CD4-positive, alpha-beta T cell treated with Interleukin-2 at 100 ng/mL for 4 hours (primary cell): ENCODE results near the gene CST3.
"Not testable (repeated sequence)": the region's sequence is repeated elsewhere in the genome, so short reads cannot be mapped to it uniquely, and the experiment has no call there.

Experiments used
- DNase-seq: peaks from one replicate; pipeline ENCODE4 v3.0.0-alpha.2; 2020; ENCODE audit warnings: low spot score

CST3 gene

DNA sequence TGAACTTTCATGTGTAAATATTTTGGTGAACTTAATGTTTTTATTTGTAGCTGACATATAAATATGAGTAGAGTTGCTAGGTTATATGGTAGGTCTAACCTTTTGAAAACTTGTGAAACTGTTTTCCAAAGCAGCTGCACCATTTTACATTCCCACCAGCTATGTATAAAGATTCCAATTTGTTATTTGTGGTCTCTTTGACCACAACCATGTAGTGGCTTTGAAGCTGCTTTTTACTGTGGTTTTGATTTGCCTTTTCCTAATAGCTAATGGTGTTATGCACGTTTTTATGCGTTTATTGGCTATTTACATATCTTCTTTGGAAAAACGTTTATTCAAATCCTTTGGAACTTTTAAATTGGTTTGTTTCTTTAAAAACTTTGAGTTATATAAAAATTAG, 10.3 kb downstream of the CST3 start:
- DNase-seq = no peak

DNA sequence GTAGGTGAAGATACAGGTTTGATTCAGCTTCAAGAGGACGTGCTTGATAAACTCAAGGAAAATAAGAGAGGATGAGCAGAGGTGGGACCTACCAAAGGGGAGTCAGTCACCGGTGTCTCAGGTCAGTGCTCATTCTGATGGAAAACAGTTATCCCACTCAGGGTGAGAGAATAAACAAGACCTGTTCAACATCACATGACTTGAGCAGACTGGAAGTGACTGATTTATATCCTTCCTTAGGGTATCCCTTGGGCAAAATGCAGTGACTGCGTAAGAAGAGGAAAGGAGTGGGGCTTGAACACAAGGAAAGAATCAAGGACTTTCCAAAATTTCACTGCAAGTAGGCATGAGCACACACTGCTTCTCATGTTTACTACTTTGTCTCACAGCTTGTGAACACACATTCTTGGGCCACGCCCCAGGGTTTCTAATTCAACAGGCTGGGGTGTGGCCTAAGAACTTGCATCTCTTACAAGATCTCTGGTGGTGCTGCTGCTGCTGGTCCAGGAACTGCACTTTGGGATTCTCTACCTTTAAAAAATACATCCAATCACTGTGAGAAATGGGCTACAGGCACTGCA, 11.6 kb downstream of the CST3 start:
- DNase-seq = no peak

DNA sequence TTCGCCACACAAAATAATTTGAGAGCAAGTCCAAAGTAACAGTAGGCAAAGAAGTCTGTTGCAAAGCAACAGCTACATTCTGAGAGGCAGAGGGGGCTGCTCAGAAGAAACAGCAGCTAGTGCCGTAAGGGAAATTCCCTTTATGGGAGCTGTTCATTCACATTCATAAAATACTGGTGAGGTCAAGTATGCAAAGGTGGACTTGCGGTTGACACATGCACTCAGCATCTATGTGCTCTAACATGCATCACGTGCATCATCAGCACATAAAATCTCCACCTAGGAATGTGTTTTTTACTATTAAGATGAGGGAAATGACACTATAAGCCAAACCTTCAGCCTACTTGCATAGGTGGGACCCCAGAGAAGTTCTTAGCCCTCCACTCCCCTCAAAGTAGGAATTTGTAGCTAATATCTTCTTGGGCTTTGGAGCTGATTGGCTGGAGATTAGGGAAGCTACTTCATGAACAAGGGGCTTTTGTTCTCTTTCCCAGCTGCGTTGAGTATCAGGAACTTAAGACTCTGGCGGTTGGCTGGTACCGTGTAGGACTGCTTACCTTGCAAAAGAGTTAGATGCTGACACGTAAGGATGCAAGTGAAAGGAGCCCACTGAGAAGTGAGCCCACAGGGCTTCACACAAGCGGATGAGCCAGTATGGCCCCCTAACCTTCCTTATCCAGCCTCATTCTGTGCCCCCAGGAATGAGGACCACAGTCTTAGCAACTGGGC, 12.4 kb downstream of the CST3 start:
- DNase-seq = no peak

DNA sequence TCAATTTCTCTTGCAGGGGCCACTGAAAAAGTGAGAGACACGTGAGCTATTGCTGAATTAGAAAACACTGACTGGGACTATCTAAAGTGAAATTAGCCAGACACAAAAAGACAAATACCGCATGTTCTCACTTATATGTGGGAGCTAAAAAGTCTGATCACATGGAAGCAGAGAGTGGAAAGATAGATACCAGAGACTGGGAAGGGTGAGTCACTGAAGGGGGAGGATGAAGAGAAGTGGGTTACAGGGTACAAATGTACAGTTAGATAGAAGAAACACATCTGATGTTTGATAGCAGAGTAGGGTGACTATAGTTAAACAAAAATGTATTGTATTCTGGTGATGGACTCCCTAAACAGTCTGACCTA, 13.4 kb downstream of the CST3 start:
- DNase-seq = no peak

DNA sequence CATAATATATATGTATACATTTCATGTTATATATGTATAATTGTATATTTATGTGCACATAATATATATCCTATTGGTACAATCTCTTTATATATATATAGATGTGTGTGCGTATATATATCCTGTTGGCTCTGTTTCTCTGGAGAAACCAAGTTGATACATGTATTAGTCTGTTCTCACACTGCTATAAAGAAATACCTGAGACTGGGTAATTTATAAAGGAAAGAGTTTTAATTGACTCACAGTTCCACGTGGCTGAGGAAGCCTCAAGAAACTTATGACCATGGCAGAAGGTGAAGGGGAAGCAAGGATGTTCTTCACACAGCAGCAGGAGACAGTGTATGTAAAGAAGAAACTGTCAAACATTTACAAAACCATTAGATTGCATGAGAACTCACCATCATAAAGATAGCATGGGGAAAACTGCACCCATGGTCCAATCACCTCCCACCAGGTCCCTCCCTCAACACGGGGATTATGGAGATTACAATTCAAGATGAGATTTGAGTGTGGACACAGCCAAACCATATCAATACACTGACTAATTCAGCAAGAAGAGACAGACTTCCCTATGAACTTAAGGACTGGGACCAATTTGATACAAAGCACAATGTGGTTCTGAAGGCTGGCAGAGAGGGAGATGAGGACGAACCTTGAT, 14.0 kb downstream of the CST3 start:
- DNase-seq = no peak

DNA sequence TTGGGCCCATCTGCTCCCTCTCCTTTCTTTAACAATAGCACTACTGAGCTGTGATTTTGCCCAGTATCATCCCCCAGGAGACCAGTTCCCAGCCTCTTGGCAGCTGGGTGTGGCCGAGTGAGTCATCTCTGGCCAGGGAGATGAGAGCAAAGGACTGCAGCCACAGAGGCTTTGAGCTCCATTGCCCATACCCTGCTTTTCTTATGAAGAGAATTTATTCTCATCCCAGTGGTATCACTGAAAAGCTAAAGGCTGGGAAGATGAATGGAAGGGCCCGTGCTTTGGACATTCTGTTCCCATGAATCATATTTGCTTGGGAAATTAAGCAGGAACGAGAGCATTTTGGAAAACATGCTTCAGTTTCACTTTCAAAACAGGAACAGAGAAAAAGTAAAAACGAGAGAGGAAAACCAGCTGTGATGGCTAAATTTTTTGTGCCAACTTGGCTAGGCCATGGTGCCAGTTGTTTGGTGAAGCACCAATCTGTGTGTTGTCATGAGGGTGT, 14.9 kb downstream of the CST3 start:
- DNase-seq = no peak

DNA sequence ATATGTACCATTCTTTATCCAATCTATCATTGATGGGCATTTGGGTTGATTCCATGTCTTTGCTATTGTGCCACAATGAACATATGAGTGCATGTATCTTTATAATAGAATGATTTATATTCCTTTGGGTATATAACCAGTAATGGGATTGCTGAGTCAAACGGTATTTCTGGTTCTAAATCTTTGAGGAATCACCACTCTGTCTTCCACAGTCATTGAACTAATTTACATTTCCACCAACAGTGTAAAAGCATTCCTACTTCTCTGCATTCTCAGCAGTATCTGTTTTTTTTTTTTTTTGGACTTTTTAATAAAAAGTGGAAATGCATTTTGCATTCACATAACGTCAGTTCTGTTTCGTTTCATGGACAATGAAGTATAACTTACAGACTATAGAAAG, 15.4 kb downstream of the CST3 start:
- DNase-seq = not testable (repeated sequence)

DNA sequence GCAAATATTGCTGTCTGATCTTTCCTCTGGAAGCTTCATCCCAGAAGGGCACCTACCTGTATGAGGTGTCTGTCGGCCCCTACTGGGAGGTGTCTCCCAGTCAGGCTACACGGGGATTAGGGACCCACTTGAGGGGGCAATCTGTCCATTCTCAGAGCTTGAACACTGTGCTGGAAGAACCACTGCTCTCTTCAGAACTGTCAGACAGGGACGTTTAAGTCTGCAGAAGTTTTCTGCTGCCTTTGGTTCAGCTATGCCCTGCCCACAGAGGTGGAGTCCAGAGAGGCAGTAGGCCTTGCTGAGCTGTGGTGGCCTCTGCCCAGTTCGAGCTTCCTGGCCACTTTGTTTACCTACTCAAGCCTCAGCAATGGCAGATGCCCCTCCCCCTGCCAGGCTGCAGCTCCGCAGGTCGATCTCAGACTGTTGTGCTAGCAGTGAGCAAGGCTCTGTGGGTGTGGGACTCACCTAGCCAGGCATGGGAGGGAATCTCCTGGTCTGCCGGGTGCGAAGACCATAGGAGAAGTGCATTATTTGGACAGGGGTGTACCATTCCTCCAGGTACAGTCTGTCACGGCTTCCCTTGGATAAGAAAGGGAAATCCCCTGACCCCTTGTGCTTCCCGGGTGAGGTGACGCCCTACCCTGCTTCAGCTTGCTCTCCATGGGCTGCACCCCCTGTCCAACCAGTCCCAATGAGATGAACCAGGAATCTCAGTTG, 16.9 kb downstream of the CST3 start:
- not testable (repeated sequence) for DNase-seq

DNA sequence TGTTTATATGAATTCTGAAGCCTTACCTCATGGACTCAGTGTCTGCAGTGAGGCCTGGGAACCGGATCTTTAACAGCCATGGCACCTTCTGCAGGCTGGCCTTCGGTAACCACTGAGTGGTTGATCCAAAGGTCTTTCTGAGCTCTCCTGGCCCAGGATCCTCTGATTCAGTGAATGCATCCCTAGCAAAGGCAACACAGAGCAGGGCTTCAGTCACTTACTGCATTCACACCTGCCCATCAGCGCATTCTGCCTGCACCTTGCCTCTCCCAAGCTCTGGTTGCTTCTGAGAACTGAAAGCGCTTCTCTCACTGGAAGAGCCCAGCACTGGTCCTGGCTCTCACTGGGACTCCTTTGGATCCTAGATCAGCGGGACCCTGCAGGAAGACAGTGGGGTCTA, 23.6 kb downstream of the CST3 start:
- DNase-seq = no peak

DNA sequence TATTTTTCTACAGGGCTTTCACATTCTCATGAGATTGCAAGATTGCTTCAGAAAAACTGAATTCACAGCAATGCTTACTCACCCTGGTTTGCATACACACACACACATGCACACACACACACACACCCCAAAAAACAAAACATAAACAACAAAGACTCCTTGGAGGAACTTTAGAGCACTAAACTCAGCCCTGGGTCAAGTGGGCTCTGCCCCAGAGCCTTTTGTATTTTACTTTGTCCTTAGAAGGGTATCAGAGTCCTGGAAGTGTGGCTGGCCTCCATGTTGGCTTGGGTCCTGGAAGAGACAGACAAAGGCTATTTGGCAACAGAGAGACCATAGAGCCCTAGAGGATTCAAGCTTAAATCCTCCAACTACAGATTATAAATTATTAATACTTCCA, 24.1 kb downstream of the CST3 start:
- no peak for DNase-seq

DNA sequence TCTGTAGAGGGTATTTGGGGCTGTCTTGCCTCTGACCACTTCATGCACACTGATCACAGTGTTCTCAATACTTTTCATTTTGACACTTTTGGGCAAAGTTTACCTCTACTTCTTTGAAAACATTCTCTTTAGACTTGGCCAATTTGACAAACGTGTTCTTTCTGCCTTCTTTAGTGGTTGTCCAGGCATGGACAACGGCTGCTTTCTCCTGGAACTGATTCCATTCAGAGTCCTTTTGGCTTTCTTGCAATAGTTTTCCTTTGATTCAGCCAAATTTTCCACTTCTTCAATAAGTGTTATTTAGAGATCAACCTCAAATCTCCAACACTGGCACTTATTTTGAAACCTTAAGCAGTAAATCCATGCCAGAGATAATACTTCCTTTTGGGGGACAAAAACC, 25.4 kb downstream of the CST3 start:
- no peak for DNase-seq

DNA sequence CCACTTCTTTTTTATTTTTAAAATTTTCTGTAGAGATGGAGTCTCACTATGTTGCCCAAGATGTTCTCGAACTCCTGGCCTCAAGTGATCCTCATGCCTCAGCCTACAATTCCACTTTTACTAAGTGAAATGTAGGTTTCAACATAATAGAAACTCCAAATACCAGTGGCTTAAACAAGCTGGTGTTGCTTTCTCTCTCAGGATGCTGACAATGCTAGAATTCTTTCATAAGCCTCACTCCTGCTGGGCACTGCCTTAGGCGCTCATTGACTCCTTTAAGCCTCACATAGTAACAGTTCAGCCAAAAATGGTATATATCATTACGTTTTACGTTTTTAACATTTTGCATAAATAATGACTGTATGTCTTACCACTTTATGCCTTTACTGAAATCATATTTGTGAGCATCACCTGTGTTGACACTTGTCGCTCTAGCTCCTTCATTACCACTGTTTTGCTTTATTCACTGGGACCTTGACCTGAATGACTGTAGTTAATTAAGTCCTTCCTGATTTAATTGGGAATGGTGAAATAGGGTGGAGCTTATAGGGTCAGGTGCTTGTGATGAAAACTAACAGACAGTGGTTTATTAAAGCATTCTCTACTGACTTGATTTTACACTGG, 28.2 kb downstream of the CST3 start:
- no peak for DNase-seq

DNA sequence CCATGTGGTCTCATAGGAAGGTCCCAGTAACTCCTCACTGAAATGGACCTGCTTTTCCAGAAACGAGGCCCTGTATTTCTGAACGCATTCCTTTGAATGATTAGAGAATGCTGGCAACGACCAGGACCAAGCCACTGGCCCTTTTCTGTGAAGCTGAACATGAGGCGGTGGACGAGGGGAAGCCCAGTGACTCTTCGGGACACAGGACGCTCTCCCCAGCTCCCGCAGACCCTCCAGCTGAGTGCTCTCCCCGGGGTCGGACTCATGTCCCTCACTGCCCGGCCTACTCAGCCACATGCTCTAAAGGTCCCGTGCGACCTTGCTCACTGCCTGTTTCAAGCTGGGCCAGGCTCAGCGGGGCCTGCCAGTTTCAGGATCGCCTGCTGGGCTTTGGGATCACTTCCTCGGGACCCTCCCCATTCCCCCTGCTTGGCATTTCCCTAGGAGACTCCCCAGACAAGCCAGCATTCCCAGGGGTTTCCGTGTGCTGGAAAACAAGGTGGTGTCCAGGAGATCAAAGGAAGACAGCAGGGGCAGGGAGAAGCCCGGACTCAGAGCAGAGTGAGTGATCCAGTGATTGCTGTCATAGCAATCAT, 29.4 kb downstream of the CST3 start:
- DNase-seq = no peak

DNA sequence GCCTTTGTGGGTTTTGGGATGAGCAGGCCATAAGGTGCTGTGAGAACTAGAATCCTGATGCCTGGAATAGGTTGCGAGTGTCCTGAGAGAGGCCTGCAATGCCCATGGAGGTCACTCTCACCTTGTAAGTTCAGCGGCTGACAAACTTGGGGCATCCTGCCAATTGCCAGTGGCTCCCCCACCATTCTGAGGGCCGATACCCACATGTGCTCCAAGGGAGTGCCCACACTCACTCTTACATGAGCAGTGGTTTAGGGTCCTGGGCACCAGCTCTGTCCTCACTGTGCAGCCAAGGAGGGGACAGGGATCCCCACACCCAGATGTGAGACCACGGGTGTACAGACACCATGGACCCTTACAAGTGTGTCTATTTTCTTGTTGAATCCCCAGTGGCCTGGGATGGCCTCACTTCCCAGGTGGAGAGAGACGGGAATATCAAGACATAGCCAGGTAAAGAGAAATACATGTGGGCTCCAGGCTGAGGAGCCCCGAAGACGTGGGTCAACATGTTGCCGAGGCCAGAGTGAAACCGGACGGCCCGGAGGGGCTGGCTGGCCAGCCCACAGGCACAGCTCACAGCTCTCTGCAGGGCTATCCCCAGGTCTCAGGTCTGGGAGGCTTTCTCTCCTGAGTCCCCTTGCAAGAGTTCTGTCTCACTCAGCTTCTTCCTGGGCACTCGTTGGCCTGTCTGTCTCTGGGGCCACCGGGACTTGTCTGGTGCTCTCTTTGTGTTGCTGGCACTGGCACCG, 30.1 kb downstream of the CST3 start:
- DNase-seq = no peak

DNA sequence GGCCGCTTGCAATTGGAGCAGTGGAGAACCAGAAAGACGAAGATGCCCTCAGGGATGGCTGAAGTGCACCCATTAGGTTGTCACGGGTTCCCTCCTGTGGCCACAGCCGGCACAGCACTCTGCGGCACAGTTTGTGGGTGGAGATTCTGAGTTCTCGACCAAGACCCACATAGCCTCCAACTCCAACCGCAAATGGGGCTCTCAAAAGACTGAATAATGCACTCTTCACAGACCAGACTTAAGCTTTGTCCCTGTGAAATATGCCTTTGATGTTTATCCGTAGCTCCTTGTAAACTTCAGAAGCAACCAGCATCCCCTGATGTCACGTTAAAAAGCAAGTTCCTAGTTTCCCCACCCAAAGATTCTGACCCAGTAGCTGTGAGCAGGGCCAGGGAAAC, 31.1 kb downstream of the CST3 start:
- peak; percentile 66 for DNase-seq

DNA sequence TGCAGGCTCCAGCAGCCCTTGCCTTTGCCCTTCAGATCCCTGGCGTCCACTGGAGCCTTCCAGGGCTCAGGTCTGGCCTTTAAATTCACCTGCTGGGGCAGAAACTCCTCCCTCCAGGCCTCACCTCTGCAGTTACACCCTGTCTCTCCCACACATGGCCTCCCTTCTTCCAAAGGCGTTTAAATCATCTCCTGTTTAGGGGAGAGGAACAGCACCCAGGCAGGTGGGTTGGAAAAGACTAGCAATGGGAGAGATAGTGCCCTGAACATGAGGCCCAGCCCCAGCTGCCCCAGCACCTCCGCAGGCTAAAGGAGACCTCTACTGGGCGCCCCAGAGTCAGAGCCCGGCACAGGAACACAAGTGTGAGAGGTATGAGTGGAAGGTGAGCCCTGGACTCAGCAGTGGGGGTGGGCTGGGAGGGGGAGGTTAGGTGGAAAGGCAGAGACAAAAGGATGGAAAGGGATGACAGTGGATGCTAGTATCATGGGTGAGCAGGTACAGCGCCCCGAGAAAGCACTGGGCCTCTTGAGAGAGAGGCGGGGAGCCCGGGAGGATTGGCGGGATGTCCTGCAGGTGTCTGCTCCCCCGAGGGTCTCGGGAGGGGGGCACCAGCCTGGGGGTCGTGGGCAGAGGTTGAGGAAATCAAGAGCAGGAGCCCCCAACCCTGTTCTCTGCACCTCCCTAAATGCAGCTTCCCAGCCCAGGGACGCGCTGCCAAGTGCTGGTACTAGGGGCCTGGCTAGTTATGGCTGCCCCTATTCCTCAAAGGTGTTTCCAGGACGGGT, 31.7 kb downstream of the CST3 start, which contains the start of gene CST9:
Gene CST9, minus strand, starts transcription at position 51 of the 785 bp plus-strand sequence. CDS start 53 bp downstream, outside the sequence.
- no peak for DNase-seq

DNA sequence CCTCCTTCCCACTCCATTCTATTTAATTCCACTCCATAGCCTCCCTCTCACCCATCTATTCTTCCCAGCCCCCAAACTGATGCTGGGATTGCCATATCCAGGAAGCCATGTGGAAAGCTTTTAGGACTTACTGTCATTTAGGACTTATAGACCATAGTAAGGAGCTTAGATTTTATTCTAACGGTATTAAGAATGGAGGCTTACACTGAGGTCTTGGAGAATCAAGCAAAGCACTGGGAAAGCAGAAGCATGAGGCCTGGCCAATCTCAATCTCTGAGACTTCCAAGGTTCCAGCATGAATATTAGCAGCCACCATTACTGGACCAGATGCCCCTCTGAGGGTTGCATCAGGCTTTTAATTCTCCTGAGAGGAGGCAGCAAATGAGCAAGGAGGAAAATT, 33.4 kb downstream of the CST3 start:
- DNase-seq = no peak

DNA sequence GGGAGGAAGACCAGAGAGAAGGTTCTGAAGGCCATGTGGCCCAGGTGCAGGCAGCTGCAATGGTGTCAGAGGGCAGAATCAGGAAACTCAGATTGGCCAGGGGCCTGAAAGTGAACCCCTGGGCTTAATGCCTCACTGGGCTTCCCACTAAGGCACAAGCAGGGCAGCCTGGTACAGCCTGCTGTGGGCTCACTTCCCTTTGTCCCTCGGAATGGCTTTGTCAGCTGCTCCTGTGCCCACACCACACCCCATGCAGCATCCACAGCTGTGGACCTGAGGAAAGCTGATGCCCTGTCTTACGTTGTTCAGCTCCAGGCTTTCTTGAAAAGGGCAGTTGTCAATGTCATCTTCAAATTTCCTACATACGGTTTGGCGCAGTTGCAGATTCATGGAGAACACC, 34.4 kb downstream of the CST3 start:
- no peak for DNase-seq

DNA sequence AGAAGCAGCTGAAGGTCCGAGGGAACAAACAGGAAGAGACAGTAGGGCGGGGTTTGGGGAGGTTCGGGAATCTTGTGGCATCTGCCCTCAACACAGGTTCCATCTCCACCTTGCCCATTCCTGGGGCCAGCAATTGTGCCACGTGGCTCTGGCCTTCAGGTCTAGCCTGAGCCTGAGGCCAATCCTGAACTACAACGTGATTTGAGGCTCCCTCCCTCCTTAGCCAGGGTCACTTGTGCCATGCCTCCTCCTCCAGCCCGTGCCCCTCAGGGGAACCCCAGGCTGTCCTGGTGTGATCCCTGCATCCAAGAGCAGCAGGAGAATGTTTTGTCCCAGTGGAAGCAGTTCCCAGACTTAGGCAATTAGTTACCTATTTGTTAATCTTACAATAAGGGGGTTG, 35.1 kb downstream of the CST3 start:
- DNase-seq = no peak

DNA sequence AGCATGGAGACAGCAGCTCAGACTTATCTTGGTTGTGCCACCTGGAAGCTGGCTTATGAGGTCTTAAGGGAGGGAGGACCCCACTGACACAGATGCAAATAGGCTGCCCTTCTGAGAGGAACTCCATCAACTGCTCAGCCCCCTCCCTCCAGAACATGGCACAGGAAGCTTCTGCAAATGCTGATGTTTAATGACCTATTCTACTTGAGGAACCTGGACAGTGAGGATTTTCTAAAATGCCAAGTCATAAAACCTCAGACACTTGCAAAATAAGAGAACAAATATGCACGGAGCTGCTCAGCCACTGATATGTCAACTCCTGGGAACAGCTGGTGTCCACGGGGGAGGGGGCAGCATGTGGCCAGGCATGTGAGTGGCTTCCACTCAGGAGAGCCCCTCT, 35.5 kb downstream of the CST3 start:
- no peak for DNase-seq
